Heart left ventricle (tissue), 16 donors: ENCODE results near the gene CCDC148. TPM values are rescaled to one million over a fixed set of nuclear protein-coding genes. Genes with fewer than 3 reads are reported as not detected.

Source experiments
- ATAC-seq, 4 donors: fragments of 200-7000 bp; cut with Tn5 transposase; one replicate each; pipeline ENCODE4 v1.9.1; 2020 to 2022; ENCODE audit warnings: moderate library complexity in 4 of 4, mild to moderate bottlenecking in 3 of 4, moderate number of reproducible peaks in 1 of 4
- DNase-seq, 5 donors: peaks; one replicate each; pipeline ENCODE4 v3.0.0-alpha.2; 2020
- H3K27ac ChIP-seq, 12 donors: fragments of 200-600 bp; sonication (generic) in 4 of 12; one replicate each; pipeline versions ENCODE4 v1.5.0 to v1.8.0; 2016 to 2022; ENCODE audit warnings: mild to moderate bottlenecking in 2 of 12
- H3K27me3 ChIP-seq, 9 donors: fragments of 200-600 bp; sonication (generic) in 2 of 9; one replicate each; pipeline versions ENCODE4 v1.5.1 to v1.8.0; 2016 to 2022; ENCODE audit warnings: mild to moderate bottlenecking in 3 of 9
- H3K36me3 ChIP-seq, 9 donors: fragments of 200-600 bp; sonication (generic) in 2 of 9; one replicate each; pipeline versions ENCODE4 v1.5.0 to v1.8.0; 2018 to 2022; ENCODE audit warnings: mild to moderate bottlenecking in 2 of 9
- H3K4me1 ChIP-seq, 12 donors: fragments of 200-600 bp; sonication (generic) in 4 of 12; one replicate each; pipeline versions ENCODE4 v1.5.0 to v1.8.0; 2016 to 2022; ENCODE audit warnings: mild to moderate bottlenecking in 3 of 12
- H3K4me3 ChIP-seq, 12 donors: fragments of 200-600 bp; sonication (generic) in 4 of 12; one replicate each; pipeline versions ENCODE4 v1.5.0 to v1.8.0; 2017 to 2022; ENCODE audit warnings: mild to moderate bottlenecking in 9 of 12, moderate library complexity in 4 of 12
- H3K9me3 ChIP-seq, 12 donors: fragments of 200-600 bp; sonication (generic) in 4 of 12; one replicate each; pipeline versions ENCODE4 v1.5.0 to v1.8.0; 2016 to 2022; ENCODE audit warnings: mild to moderate bottlenecking in 1 of 12
- CTCF ChIP-seq, 12 donors: fragments of 200-600 bp; sonication (generic) in 4 of 12; IDR thresholded peaks; one replicate each; pipeline versions ENCODE4 v1.5.0 to v1.8.0; 2018 to 2022; ENCODE audit warnings: antibody characterized with exemption in 12 of 12, mild to moderate bottlenecking in 5 of 12
- POLR2A ChIP-seq, 2 donors: fragments of 450-650 bp; IDR thresholded peaks; one replicate each; pipeline ENCODE4 v1.6.1; 2017; ENCODE audit warnings: antibody characterized with exemption in 2 of 2, mild to moderate bottlenecking in 2 of 2, moderate library complexity in 2 of 2
- WGBS, 4 donors: extraction: QIAGEN DNeasy Blood & Tissue Kit in 2 of 4; methylation state at CpG; one replicate each; pipeline versions ENCODE4 v1.1.5 to v1.1.7; 2013 to 2018; 5-methylcytosine and 5-hydroxymethylcytosine counted together
- intact Hi-C, 10 donors: fragments of 100-400 bp; cut with DNase I; formaldehyde crosslinking; loops; one replicate each; pipeline versions ENCODE4 v1.11.1 to v1.14.2; 2022
- polyA plus RNA-seq, 2 donors: library from polyadenylated mRNA; stranded (reverse); fragments of 200-250 nt; gene quantifications; one replicate each; pipeline ENCODE4 v1.2.3, GENCODE V29; 2013
- total RNA-seq, 9 donors: library from RNA; depleted of rRNA in 2 of 9; stranded (reverse); fragments of >200 nt in 2 of 9; fragmentation: NEBNext Ultra II Directional in 3 of 9; extraction: Animal tissue kit (Norgen Biotek cat#: 25700) in 3 of 9; gene quantifications; one replicate each; pipeline versions ENCODE4 v1.1.0 to v1.2.4, GENCODE V29; 2016 to 2023
- donor health status: ischemic (EF 13 %, LVEDD 7.1; RV severe dilation, severe dysfunction).
- donor health status: healthy with polysubstance abuse.
- donor health status: DM: no; HTN: yes; CAD: no.
- donor health status: DM: no; HTN: no; CAD: no.
- donor health status: ischemic (EF 25% LVEDD 6.9; RV normal size, moderate dysfunction).
- donor health status: ischemic (EF 25% LVEDD 5.7; RV mildly dilated, moderate dysfunction).
- donor health status: healthy.
- donor health status: DM: yes; HTN: yes; CAD: no.
- donor health status: ischemic (EF 35%, LVEDD 5.7; RV mildly dilated, moderate dysfunction).
- donor health status: nonischemic (EF 11% LVEDD 7.7; RV severe dilation, severe dysfunction).
- donor health status: DM: yes; HTN: yes; CAD: no.
- donor health status: PGD.
- donor health status: ischemic (EF 29% LVEDD 5.4; RV normal size, mild dysfunction).
- donor health status: nonischemic (EF 23%, LVEDD 6.1; RV moderate dilation, normal function).

Gene CCDC148
- total and polyA plus RNA-seq, 11 donors, result 0.24 to 1.2 (median 0.75) TPM; not detected in 2

GRCh38 chr2:158131483-158131912 lies 325.1 kb downstream of the CCDC148 start:
- TF ChIP-seq POLR2A (IDR thresholded peaks at IDR 0.05) (no peak), CTCF (IDR thresholded peaks at IDR 0.05) (no peak)
- 92 to 96% (median 93%) methylated on average over 1 of the region's 1 CpG for WGBS, 4 donors
- ATAC-seq, result no peak
- H3K36me3 ChIP-seq, result no peaks in the 10 kb centered on the region
- no peak for DNase-seq
- intact Hi-C loops, result no loop called here
- no peaks in the 10 kb centered on the region for H3K4me1 ChIP-seq
- H3K27ac ChIP-seq, result no peak overlapping the region
- H3K27me3 ChIP-seq, result peaks cover 0 to 4% (median 0%) of the 10 kb centered on the region in 9 donors
- no peak overlapping the region for H3K4me3 ChIP-seq
- no peaks in the 10 kb centered on the region for H3K9me3 ChIP-seq

- no peak for DNase-seq
- Histone ChIP-seq H3K27me3 (peaks cover 0 to 4% (median 0%) of the 10 kb centered on the region in 9 donors), H3K9me3 (no peaks in the 10 kb centered on the region), H3K36me3 (no peaks in the 10 kb centered on the region), H3K27ac (no peak overlapping the region), H3K4me3 (no peak overlapping the region), H3K4me1 (no peaks in the 10 kb centered on the region)
- intact Hi-C loops, result no loop called here
- ATAC-seq, result no peak
- TF ChIP-seq CTCF (IDR thresholded peaks at IDR 0.05) (no peak), POLR2A (IDR thresholded peaks at IDR 0.05) (no peak)
- WGBS, 4 donors, result 80 to 87% (median 83%) methylated on average over 2 of the region's 2 CpGs
Measured at GRCh38 chr2:158130832-158131473, 325.6 kb downstream of the CCDC148 start.

- intact Hi-C loops, result no loop called here
- Histone ChIP-seq H3K27ac (no peak overlapping the region), H3K9me3 (no peaks in the 10 kb centered on the region)
Measured at GRCh38 chr2:158129037-158129436, 327.5 kb downstream of the CCDC148 start.

More at GRCh38 chr2:158129037-158129436, 327.5 kb downstream of the CCDC148 start:
- ATAC-seq, result no peak
- TF ChIP-seq POLR2A (IDR thresholded peaks at IDR 0.05), result no peak
- TF ChIP-seq CTCF (IDR thresholded peaks at IDR 0.05), result no peak
- no peaks in the 10 kb centered on the region for H3K4me1 ChIP-seq
- peaks cover 0 to 4% (median 0%) of the 10 kb centered on the region in 9 donors for H3K27me3 ChIP-seq
- DNase-seq, result no peak
- H3K36me3 ChIP-seq, result no peaks in the 10 kb centered on the region
- WGBS, 4 donors, result 58 to 68% (median 60%) methylated on average over 5 of the region's 5 CpGs
- no peak overlapping the region for H3K4me3 ChIP-seq
